Thoracic aorta (tissue), 2 donors: Measurements from ENCODE around the gene RAI1. TPM values are rescaled to one million over a fixed set of nuclear protein-coding genes. Genes with fewer than 3 reads are reported as not detected.

Source experiments
- ATAC-seq: fragments of 150-250 bp; one replicate; pipeline ENCODE4 v1.8.0; 2017; ENCODE audit warnings: low read depth; ENCODE audit not compliant: insufficient number of reproducible peaks, low FRiP score
- DNase-seq: peaks from one replicate; pipeline ENCODE4 v3.0.0-alpha.2; 2020; ENCODE audit warnings: low spot score
- H3K27ac ChIP-seq, 2 donors: fragments of 200-600 bp; sonication (generic); 1 replicate in 1 of 2; 2 replicates in 1 of 2; pipeline ENCODE4 v1.5.1; 2016; ENCODE audit warnings: mild to moderate bottlenecking in 2 of 2, moderate library complexity in 2 of 2
- H3K27me3 ChIP-seq: fragments of 200-600 bp; sonication (generic); replicated peaks from 2 replicates; pipeline ENCODE4 v1.6.0; 2016; ENCODE audit warnings: mild to moderate bottlenecking; ENCODE audit not compliant: insufficient read depth
- H3K36me3 ChIP-seq: fragments of 200-600 bp; sonication (generic); one replicate; pipeline ENCODE4 v1.5.1; 2016
- H3K4me1 ChIP-seq, 2 donors: fragments of 200-600 bp; sonication (generic); 1 replicate in 1 of 2; 2 replicates in 1 of 2; pipeline versions ENCODE4 v1.5.1 to v1.6.0; 2016; ENCODE audit warnings: low read depth in 2 of 2, mild to moderate bottlenecking in 1 of 2; ENCODE audit not compliant: control insufficient read depth in 1 of 2
- H3K4me3 ChIP-seq: fragments of 200-600 bp; sonication (generic); 2 replicates; pipeline ENCODE4 v1.5.1; 2016; ENCODE audit warnings: mild to moderate bottlenecking
- H3K9me3 ChIP-seq: fragments of 200-600 bp; sonication (generic); 2 replicates; pipeline ENCODE4 v1.5.1; 2016
- total RNA-seq, 2 donors: library from RNA; depleted of rRNA; stranded (reverse); fragments of >200 nt; gene quantifications; one replicate each; pipeline versions ENCODE4 v1.1.0 to v1.2.3, GENCODE V29; 2016
- TF ChIP-seq, protein P1 (sequence below): fragments of 200-600 bp; sonication (generic); IDR thresholded peaks from one replicate; pipeline ENCODE4 v1.5.1; 2019; ENCODE audit warnings: antibody characterized with exemption

The RAI1 gene
- total RNA-seq, 2 donors from 2014 or later, result 21.0 to 31.5 TPM

DNA sequence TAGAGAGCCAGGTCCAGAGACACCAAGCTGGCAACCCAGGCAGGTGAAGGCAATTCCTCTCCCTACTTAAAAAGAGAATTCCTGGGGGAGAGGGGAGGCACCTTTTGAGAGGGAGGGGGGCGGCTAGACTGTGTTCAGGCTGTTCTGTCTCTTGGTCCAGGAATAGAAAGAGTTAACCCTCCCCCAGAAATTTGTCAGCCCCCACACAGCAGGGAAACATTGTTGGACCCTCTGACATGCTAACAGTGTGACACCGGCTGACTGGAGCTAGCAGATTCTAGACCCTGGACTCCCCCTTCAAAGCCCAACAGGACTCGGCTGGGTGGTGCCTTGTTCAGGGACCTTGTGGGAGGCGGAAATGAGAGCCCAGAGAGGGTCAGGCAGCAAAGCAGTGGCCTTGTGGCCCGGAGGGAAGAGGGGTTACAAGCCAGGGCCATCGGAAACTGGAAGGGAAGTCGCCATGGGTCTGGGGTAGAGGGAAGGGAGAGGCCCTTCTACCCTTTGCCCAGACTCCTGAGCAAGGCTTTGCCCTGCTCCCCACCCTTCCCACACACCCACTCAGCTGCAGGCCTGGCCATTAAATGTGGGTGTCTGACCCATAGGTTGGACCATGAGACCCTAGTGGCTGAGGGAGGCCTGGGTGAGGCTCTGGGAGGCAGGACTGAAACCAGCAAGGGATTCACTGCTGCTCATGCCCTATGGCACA lies 44.6 kb downstream of the RAI1 start:
- Histone ChIP-seq H3K27me3 (no peaks in the 10 kb centered on the region), H3K9me3 (no peaks in the 10 kb centered on the region), H3K4me3 (no peak overlapping the region), H3K27ac (no peak overlapping the region), H3K36me3 (no peaks in the 10 kb centered on the region), H3K4me1 (peaks cover 19 to 30% of the 10 kb centered on the region in 2 donors)
- DNase-seq (no peak), ATAC-seq (no peak)
- TF ChIP-seq, protein P1, sequence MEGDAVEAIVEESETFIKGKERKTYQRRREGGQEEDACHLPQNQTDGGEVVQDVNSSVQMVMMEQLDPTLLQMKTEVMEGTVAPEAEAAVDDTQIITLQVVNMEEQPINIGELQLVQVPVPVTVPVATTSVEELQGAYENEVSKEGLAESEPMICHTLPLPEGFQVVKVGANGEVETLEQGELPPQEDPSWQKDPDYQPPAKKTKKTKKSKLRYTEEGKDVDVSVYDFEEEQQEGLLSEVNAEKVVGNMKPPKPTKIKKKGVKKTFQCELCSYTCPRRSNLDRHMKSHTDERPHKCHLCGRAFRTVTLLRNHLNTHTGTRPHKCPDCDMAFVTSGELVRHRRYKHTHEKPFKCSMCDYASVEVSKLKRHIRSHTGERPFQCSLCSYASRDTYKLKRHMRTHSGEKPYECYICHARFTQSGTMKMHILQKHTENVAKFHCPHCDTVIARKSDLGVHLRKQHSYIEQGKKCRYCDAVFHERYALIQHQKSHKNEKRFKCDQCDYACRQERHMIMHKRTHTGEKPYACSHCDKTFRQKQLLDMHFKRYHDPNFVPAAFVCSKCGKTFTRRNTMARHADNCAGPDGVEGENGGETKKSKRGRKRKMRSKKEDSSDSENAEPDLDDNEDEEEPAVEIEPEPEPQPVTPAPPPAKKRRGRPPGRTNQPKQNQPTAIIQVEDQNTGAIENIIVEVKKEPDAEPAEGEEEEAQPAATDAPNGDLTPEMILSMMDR, result no peak

GRCh38 chr17:17726458-17727060 lies 45.3 kb downstream of the RAI1 start:
- TF ChIP-seq, protein P1, result no peak
- H3K4me3 ChIP-seq, result no peak overlapping the region
- DNase-seq (no peak), ATAC-seq (no peak)
- peaks cover 19 to 30% of the 10 kb centered on the region in 2 donors for H3K4me1 ChIP-seq
- H3K36me3 ChIP-seq, result no peaks in the 10 kb centered on the region
- no peak overlapping the region for H3K27ac ChIP-seq
- H3K9me3 ChIP-seq, result no peaks in the 10 kb centered on the region
- no peaks in the 10 kb centered on the region for H3K27me3 ChIP-seq

DNA sequence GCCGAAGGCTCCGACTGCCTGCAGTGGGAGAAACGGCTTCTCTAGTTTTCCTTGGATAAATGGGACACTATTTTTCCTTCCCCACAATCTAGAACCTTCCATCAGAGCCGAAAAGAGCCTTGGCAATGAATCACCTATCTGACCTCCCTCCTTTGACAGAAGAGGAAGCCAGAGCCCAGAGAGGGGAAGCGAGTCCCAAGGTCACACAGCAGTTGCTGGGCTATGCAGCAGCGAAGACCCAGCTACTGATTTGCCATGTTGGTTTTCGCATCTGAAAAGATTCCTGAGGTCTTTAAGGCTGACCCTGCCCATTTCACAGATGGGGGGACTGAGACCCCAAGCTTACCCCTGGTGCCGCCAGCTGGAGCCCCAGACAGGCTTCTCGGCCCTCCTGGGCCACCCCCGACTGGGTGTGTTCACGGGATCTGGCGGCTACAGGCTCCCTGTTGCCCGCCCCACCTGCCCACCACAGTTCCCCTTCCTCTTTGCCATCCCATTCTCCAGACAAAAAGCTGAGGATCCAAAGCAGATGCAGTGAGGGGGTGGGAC lies 45.9 kb downstream of the RAI1 start:
- Histone ChIP-seq H3K4me3 (no peak overlapping the region), H3K9me3 (no peaks in the 10 kb centered on the region), H3K4me1 (peaks cover 17 to 27% of the 10 kb centered on the region in 2 donors), H3K27ac (no peak overlapping the region), H3K36me3 (no peaks in the 10 kb centered on the region), H3K27me3 (no peaks in the 10 kb centered on the region)
- ATAC-seq, result no peak
- TF ChIP-seq, protein P1, result no peak
- no peak for DNase-seq

DNA sequence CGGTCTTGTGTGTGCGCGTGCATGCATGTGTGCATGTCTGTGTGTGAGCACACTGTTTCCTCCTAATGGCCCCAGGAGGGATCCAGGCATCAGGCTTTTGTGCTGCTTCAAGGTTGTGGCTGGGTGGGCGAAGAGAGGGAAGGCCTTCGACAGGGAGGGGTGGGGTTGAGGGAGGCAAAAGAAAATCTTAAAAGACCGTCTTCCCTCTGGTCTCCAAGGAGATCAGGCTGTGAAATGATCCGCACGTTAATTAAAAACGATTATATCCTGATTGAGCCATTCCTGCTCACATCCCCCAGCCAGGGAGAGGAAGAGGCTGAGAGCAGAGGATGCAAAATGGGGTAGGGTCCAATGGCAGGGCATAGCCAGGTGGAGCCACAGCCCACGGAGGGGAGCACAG lies 46.9 kb downstream of the RAI1 start:
- H3K27me3 ChIP-seq, result no peaks in the 10 kb centered on the region
- H3K27ac ChIP-seq, result no peak overlapping the region
- H3K4me3 ChIP-seq, result no peak overlapping the region
- H3K36me3 ChIP-seq, result no peaks in the 10 kb centered on the region
- H3K4me1 ChIP-seq, result peaks cover 8 to 24% of the 10 kb centered on the region in 2 donors
- ATAC-seq, result no peak
- no peaks in the 10 kb centered on the region for H3K9me3 ChIP-seq
- DNase-seq, result no peak
- TF ChIP-seq, protein P1, result no peak

GRCh38 chr17:17728550-17729251 lies 47.4 kb downstream of the RAI1 start:
- Histone ChIP-seq H3K9me3 (no peaks in the 10 kb centered on the region), H3K36me3 (no peaks in the 10 kb centered on the region), H3K4me3 (no peak overlapping the region), H3K27ac (no peak overlapping the region), H3K27me3 (no peaks in the 10 kb centered on the region), H3K4me1 (peaks cover 7 to 19% of the 10 kb centered on the region in 2 donors)
- ATAC-seq (no peak), DNase-seq (no peak)
- TF ChIP-seq, protein P1, result no peak
